DOHH2 (cell line): ENCODE data around the gene OASL.
"Not testable (repeated sequence)": the region's sequence is repeated elsewhere in the genome, so short reads cannot be mapped to it uniquely, and the experiment has no call there.

Experiments
- H3F3A ChIP-seq: fragments of 200-600 bp; sonication (generic), shearing (Covaris generic); 2 replicates; pipeline ENCODE4 v1.6.0; 2016; ENCODE audit warnings: antibody characterized with exemption, mild to moderate bottlenecking; ENCODE audit not compliant: control insufficient read depth, insufficient read depth
- H3K27ac ChIP-seq: fragments of 200-600 bp; sonication (generic); 2 replicates; pipeline ENCODE4 v1.5.1; 2014; ENCODE audit warnings: low read depth, mild to moderate bottlenecking, low read length, moderate library complexity
- H3K27me3 ChIP-seq: fragments of 200-600 bp; sonication (generic); 2 replicates; pipeline ENCODE4 v1.6.1; 2014; ENCODE audit warnings: mild to moderate bottlenecking, low read length, mixed read lengths; ENCODE audit not compliant: control insufficient read depth
- H3K36me3 ChIP-seq: fragments of 200-600 bp; sonication (generic); 2 replicates; pipeline ENCODE4 v1.6.1; 2014; ENCODE audit warnings: mild to moderate bottlenecking, low read length, moderate library complexity, mixed read lengths; ENCODE audit not compliant: control insufficient read depth
- H3K4me1 ChIP-seq: fragments of 200-600 bp; sonication (generic); 2 replicates; pipeline ENCODE4 v1.6.1; 2014; ENCODE audit warnings: mild to moderate bottlenecking, low read length, mixed read lengths; ENCODE audit not compliant: control insufficient read depth
- H3K4me2 ChIP-seq: fragments of 200-600 bp; sonication (generic); 2 replicates; pipeline ENCODE4 v1.6.0; 2014; ENCODE audit warnings: mild to moderate bottlenecking, low read length, moderate library complexity
- H3K4me3 ChIP-seq: fragments of 200-600 bp; sonication (generic); 2 replicates; pipeline ENCODE4 v1.5.1; 2014; ENCODE audit warnings: mild to moderate bottlenecking, low read length, mixed read lengths
- H3K79me2 ChIP-seq: fragments of 200-600 bp; sonication (generic); 2 replicates; pipeline ENCODE4 v1.6.1; 2014; ENCODE audit warnings: mild to moderate bottlenecking, low read length, mixed read lengths; ENCODE audit not compliant: control insufficient read depth
- H3K9me2 ChIP-seq: fragments of 200-600 bp; sonication (generic); replicated peaks from 2 replicates; pipeline ENCODE4 v1.6.1; 2014; ENCODE audit warnings: mild to moderate bottlenecking, low read length, mixed read lengths; ENCODE audit not compliant: control insufficient read depth
- H3K9me3 ChIP-seq: fragments of 200-600 bp; sonication (generic); 2 replicates; pipeline ENCODE4 v1.6.1; 2014; ENCODE audit warnings: antibody characterized with exemption, low read length, mixed read lengths; ENCODE audit not compliant: control insufficient read depth, insufficient read depth
- H4K20me1 ChIP-seq: fragments of 200-600 bp; sonication (generic); 2 replicates; pipeline ENCODE4 v1.6.0; 2014; ENCODE audit warnings: low read depth, mild to moderate bottlenecking, antibody characterized with exemption, low read length, moderate library complexity; ENCODE audit not compliant: control insufficient read depth, insufficient read depth
- EZH2phosphoT487 ChIP-seq: fragments of 200-600 bp; sonication (generic); IDR thresholded peaks from 2 replicates; pipeline ENCODE4 v1.6.1; 2017; ENCODE audit warnings: borderline replicate concordance, mild to moderate bottlenecking, antibody characterized with exemption, low read length, moderate library complexity, mixed read lengths
- TF ChIP-seq, protein P1 (sequence below): fragments of 200-600 bp; sonication (generic); IDR thresholded peaks from one replicate; pipeline ENCODE4 v1.5.1; 2014; ENCODE audit warnings: antibody characterized with exemption, mild to moderate bottlenecking, low read depth, low read length; ENCODE audit not compliant: poor library complexity, severe bottlenecking

The OASL gene

DNA sequence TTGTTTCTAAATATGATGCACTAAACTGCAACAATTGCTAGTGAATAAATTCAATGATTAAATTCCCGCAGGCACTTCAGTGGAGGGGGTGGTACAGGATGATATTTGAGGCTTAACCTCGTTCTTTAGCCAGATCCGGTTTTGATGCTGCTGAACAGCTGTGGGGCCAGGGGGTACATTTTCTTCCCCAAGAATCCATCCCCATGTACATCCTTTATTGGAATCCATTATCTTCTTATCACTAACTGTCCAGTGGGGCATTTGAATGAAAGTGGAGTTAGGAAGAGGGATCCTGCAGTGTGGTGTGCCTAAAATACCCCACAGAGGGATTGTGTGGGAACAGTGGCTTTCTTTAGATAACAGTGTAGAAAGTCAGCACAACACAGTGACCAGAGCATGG, 45.2 kb upstream of the OASL start:
- H3K79me2 ChIP-seq = no peaks in the 10 kb centered on the region
- no peaks in the 10 kb centered on the region for H3K4me1 ChIP-seq
- no peaks in the 10 kb centered on the region for H3K9me2 ChIP-seq
- H3K9me3 ChIP-seq = no peaks in the 10 kb centered on the region
- no peaks in the 10 kb centered on the region for H3K36me3 ChIP-seq
- no peak overlapping the region for H3K4me2 ChIP-seq
- no peaks in the 10 kb centered on the region for H4K20me1 ChIP-seq
- H3K27me3 ChIP-seq = peaks cover 4% of the 10 kb centered on the region; the same call in 1 of the 2 replicates
- no peak overlapping the region for H3K27ac ChIP-seq
- no peak overlapping the region for H3K4me3 ChIP-seq
- H3F3A ChIP-seq = no peaks in the 10 kb centered on the region
- TF ChIP-seq, protein P1, sequence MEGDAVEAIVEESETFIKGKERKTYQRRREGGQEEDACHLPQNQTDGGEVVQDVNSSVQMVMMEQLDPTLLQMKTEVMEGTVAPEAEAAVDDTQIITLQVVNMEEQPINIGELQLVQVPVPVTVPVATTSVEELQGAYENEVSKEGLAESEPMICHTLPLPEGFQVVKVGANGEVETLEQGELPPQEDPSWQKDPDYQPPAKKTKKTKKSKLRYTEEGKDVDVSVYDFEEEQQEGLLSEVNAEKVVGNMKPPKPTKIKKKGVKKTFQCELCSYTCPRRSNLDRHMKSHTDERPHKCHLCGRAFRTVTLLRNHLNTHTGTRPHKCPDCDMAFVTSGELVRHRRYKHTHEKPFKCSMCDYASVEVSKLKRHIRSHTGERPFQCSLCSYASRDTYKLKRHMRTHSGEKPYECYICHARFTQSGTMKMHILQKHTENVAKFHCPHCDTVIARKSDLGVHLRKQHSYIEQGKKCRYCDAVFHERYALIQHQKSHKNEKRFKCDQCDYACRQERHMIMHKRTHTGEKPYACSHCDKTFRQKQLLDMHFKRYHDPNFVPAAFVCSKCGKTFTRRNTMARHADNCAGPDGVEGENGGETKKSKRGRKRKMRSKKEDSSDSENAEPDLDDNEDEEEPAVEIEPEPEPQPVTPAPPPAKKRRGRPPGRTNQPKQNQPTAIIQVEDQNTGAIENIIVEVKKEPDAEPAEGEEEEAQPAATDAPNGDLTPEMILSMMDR = no peak
- no peak for TF ChIP-seq EZH2phosphoT487

DNA sequence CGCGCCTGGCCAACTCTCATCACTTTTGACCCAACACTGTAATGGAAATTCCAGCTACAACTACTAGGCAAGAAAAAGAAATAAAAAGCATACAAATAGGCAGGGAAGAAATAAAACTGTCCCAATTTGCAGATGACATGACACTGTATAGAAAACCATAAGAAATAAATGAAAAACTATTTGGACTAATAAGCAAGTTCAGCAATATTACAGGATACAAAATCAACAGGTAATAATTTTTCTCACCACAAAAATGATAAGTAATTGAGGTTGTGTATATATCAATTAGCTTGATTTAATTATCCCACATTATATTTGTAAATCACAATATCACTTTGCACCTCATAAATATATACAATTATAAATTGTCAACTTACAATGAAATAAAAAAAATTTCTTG, 41.9 kb upstream of the OASL start:
- peaks cover 4% of the 10 kb centered on the region; the same call in 1 of the 2 replicates for H3K27me3 ChIP-seq
- H3K79me2 ChIP-seq = no peaks in the 10 kb centered on the region
- no peak overlapping the region for H3K4me3 ChIP-seq
- no peaks in the 10 kb centered on the region for H3K4me1 ChIP-seq
- H3K27ac ChIP-seq = no peak overlapping the region
- no peaks in the 10 kb centered on the region for H3K9me3 ChIP-seq
- H3K9me2 ChIP-seq = no peaks in the 10 kb centered on the region
- no peaks in the 10 kb centered on the region for H3F3A ChIP-seq
- H3K36me3 ChIP-seq = no peaks in the 10 kb centered on the region
- H4K20me1 ChIP-seq = no peaks in the 10 kb centered on the region
- no peak overlapping the region for H3K4me2 ChIP-seq
- TF ChIP-seq, protein P1 = no peak
- TF ChIP-seq EZH2phosphoT487 = no peak

DNA sequence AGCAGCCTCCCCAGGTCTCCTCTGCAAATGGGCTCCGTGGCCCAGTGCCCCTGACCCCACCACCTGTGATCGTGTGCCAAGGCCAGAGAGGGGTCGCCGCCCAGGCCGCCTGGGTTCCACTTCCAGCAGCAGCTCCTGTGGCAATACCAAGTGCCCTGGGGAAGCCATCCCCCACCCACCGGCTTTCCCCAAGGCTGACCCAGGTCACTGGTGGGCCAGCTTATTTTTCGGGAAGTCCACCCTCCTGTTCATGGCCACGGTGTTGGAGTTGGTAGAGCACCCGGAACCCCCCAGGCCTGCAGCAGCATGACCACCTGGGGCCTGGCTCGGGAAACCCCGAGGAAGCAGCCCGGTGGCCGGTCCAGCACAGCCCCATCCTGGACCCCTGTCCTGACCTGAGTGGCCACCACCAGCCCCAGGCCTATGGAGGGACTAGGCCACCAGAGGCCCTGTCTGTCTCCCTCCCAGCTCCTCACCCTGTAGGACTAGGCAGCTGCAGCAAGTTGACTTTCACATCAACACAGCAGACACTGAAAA, 40.8 kb upstream of the OASL start:
- no peak overlapping the region for H3K4me3 ChIP-seq
- H3K9me2 ChIP-seq = no peaks in the 10 kb centered on the region
- no peak overlapping the region for H3K4me2 ChIP-seq
- no peaks in the 10 kb centered on the region for H3K79me2 ChIP-seq
- H3K27ac ChIP-seq = no peak overlapping the region
- H4K20me1 ChIP-seq = no peaks in the 10 kb centered on the region
- no peaks in the 10 kb centered on the region for H3F3A ChIP-seq
- TF ChIP-seq, protein P1 = no peak
- TF ChIP-seq EZH2phosphoT487 = no peak
- peaks cover 4% of the 10 kb centered on the region; the same call in 1 of the 2 replicates for H3K27me3 ChIP-seq
- H3K9me3 ChIP-seq = no peaks in the 10 kb centered on the region
- H3K36me3 ChIP-seq = no peaks in the 10 kb centered on the region
- H3K4me1 ChIP-seq = no peaks in the 10 kb centered on the region

DNA sequence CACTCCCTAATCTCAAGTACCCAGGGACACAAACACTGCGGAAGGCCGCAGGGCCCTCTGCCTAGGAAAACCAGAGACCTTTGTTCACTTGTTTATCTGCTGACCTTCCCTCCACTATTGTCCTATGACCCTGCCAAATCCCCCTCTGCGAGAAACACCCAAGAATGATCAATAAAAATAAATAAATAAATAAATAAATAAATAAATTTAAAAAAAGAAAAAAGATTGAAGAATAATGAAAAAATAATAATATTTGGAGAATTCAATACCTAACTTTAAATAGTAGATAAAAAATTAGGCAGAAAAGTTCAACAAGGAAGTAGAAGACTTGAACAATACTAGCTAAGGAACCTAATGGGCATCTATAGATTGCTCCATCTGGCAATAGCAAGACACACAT, 38.4 kb upstream of the OASL start:
- not testable (repeated sequence) for H4K20me1 ChIP-seq, H3K4me2 ChIP-seq, H3K27ac ChIP-seq, H3K9me3 ChIP-seq, H3K9me2 ChIP-seq, H3K36me3 ChIP-seq, H3K79me2 ChIP-seq, H3K27me3 ChIP-seq, H3F3A ChIP-seq, H3K4me1 ChIP-seq, H3K4me3 ChIP-seq

DNA sequence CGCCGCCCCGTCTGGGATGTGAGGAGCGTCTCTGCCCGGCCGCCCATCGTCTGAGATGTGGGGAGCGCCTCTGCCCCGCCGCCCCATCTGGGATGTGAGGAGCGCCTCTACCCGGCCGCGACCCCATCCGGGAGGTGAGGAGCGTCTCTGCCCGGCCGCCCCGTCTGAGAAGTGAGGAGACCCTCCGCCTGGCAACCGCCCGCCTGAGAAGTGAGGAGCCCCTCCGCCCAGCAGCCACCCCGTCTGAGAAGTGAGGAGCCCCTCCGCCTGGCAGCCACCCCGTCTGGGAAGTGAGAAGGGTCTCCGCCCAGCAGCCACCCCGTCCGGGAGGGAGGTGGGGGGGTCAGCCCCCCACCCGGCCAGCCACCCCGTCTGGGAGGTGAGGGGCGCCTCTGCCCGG, 36.9 kb upstream of the OASL start:
- not testable (repeated sequence) for H3K27ac ChIP-seq, H3K4me3 ChIP-seq, H3K4me1 ChIP-seq, H4K20me1 ChIP-seq, H3K27me3 ChIP-seq, H3F3A ChIP-seq, H3K36me3 ChIP-seq, H3K9me2 ChIP-seq, H3K9me3 ChIP-seq, H3K4me2 ChIP-seq, H3K79me2 ChIP-seq
